KBM-7 (cell line): ENCODE data around the gene CALB2.
"Not testable (repeated sequence)": the region's sequence is repeated elsewhere in the genome, so short reads cannot be mapped to it uniquely, and the experiment has no call there.

Experiments used
- DNase-seq: peaks from one replicate; pipeline ENCODE4 v3.0.0-alpha.2; 2015
- in situ Hi-C: fragments of 300-500 bp; cut with MboI; formaldehyde crosslinking; loops from 2 replicates; pipeline ENCODE4 v1.14.3; 2020; ENCODE audit warnings: low sequenced_read_pairs, low pct_unique_long_range_greater_than_20kb, mixed read lengths

Gene CALB2

GRCh38 chr16:71358464-71358998 lies at the start of gene CALB2:
Gene CALB2, plus strand, starts transcription at chr16:71358723. Its CDS starts 70 bp downstream, at chr16:71358793.
- in situ Hi-C loops = no loop called here
- peak; percentile 60 for DNase-seq

GRCh38 chr16:71311553-71312158 lies 46.9 kb upstream of the CALB2 start:
- in situ Hi-C loops = no loop called here
- peak; percentile 24 for DNase-seq

DNA sequence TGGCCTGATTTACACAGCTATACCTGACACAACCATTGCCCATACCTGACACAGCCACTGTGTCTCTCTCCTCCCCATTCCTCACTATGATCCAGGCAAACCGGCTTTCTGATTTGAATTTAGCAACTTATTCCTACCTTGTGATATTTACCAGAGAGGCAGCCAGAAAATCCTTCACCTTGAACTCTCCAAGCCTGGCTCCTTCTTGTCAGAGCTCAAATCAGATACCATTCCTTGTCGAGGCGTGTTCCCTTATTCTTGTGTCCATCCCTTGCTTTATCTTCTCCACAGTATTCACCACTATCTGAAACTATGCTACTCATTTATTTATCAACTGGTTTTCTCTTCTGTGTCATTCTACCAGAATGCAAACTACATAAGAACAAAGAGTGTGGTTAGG lies 44.9 kb upstream of the CALB2 start:
- DNase-seq, in situ Hi-C loops: not testable (repeated sequence)

DNA sequence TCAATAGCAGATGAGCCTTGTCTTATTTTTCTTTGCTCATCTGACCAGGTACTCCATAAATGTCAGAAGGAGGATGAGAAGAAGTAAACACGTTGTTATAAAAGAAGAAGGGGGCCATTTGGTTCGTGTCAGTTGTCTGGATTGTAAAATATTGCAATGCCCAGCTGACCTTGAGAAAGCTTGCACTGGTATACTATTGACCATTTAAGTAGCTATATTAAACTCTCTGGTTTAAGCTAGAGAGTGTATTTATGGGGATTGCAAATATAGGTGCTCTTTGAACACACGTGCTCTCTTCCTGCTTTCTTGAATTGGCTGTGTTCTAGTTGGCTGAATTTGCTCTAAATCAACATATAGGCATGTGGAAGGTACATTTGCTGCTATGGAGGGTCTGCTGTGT lies 43.3 kb upstream of the CALB2 start:
- no peak for DNase-seq
- in situ Hi-C loops = no loop called here

DNA sequence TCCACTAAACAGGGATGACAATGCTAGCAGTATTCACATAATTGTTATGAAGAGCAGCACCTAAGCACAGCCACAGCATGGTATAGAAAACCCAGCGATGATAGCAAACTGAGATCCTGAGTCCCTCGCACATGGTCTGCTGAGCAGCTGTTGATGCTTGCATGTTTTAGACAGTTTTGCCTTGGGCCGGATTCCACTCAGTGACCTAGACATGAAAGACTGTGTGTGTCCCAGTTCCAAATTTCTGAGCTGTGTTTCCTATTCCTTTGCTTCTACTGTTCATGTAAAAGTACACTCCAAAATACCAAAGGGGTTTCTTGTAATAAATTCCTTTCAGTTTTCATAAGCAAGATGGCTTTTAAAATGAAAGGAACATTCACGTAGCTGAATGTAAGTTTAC lies 38.5 kb upstream of the CALB2 start:
- DNase-seq = no peak
- in situ Hi-C loops = no loop called here

DNA sequence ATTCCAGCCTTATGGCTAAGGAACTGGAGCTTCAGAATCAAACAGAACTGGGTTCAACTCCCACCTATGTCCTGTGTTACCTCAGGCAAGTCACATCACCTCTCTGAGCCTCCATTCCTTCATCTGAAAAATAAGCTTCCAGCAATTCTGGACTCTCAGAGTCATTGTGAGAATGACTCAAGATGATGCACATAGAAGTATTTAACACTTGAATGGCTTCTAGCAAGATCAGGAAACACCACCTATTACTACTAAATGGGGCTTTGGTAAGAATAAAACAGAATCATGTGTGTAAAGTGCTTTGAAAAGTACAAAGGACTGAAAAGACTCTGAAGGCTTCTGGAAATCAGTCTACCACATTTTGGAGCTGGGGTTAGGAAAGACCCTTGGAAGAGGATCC lies 30.8 kb upstream of the CALB2 start:
- in situ Hi-C loops = no loop called here
- DNase-seq = no peak

DNA sequence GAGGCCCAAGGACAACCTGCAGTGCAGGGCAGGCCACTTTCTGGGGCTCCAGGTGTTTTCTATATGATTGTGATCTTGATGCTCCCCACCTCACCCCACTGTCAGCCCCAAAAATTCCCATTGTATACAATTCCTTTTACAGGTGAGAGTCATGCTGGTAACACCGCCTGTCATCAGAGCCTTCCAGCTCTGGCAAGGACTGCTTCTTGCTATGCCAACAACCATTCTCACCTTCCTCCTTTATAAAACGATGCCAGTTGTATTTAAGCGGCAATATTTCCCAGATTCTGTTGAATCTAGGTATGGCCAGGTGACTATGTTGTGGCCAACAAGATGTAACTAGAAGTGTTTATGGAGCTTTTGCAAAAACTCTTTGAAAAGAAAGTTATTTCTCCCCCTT lies 30.4 kb upstream of the CALB2 start:
- in situ Hi-C loops = no loop called here
- no peak for DNase-seq

- no peak for DNase-seq
- in situ Hi-C loops = no loop called here
These were observed 20.9 kb upstream of the CALB2 start for GRCh38 chr16:71337631-71338030.

DNA sequence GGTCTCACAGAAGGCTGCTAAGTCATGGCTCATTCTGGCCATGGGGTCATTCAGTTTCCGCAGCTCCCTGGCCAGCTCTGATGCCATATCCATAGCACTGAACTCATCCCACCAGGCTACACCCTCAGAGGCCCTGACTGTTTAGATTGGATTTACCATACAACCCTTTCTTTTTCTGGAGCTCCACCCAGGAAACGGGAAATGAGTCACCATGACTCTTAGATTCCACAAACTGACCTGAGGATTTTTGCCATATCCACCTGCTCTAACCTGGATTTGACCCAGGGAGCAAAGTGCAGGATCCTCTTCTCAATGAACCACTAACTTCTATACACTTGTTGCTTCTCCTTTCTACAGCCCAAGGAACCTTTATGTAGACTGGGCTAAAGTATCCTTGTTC lies 20.3 kb upstream of the CALB2 start:
- in situ Hi-C loops = no loop called here
- DNase-seq = no peak

DNA sequence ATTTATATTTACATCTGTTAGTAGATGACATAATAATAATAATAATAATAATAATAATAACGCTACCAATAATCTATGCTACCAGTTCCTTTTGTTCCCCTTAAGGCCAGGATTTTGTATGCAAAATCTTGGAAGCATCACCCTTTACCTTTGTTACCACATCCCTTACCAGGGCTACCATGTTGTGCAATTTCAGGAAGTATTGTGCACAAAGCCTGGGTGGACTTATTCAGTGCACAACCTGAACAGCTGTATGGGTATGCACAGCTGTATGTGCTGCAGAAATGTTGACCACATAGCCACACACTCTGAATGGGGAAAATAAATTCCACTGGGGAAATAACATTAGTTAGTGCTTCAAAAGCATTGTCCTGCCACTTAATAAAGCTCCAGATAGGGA lies 19.9 kb upstream of the CALB2 start:
- in situ Hi-C loops = no loop called here
- DNase-seq = no peak

DNA sequence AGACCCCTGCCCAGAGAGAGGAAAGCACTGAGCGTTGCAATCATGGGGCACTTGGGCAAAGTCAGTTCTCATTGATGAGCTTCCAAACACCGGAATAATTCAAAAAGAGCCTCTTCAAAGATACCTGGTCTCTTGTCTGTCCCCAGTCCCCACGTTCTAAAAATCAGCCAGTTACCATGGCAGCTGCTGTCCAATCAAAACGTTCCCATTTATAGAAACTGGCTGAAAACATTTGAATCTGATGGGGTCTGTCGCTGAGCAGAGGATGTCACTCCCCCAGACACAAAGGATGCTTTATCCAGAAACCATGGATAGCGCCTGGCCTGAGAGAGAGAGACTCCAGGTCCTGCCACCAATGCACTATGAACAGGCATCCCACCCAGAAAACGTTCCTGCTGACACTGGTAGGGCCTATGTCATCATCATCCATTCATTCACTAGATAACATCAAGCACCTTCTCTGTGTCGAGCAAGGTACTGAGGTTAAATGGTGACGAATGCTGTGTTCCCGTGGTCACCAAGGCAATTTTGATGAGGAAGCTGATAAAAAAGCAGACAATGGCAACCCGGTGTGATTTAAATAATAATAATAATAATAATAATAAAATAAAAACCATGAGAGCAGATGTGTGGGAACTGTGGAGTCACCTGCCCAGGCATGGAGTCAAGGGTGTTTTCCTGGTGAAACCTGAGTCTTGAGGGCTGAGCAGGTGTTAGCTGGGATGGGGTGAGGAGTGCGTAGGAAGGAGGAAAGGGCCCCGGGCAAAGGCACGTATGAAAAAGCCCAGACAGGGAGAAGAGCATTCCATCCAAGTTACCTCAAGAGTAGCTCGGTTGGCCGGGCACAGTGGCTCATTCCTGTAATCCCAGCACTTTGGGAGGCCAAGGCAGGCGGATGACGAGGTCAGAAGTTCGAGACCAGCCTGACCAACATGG lies 19.0 kb upstream of the CALB2 start:
- in situ Hi-C loops = no loop called here
- DNase-seq = no peak

GRCh38 chr16:71340406-71340805 lies 18.1 kb upstream of the CALB2 start:
- in situ Hi-C loops = no loop called here
- DNase-seq = no peak

DNA sequence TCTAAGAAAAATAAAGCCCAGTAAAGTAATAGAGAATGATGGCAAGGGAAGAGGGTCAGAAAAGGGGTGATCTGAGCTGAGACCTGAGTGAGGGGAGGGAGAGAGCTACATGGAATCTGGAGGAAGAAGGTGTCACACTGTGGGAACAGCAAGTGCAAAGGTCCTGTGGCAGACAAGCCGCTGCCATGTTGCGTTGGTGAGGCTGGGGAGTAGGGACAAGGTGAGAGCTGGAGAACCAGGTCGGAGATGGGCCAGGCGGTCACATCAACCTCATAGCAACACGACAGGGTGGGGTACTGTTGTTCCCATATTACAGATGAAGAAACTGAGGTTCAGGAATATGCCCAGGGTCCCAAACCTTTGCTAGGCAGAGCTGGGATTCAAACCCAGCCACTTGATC lies 16.6 kb upstream of the CALB2 start:
- in situ Hi-C loops = no loop called here

DNA sequence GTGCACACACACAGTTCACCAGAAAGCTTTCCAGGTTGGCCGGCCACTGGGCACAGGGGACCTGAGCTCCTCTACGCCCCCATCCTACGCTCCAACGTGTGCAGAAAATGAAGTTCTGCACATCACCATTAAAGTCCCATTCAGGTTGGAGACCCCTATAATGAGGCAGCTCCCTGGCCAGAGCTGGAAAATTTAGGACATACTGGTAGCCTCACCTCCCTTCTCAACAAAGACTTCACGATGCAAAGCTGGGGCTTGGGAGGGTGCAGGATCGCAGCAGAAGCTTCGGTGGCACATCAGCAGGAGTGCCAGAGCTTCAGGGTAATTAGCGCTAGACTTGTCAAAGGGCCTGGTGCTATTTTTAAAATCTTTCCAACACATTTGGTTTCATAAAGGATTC lies 15.4 kb upstream of the CALB2 start:
- in situ Hi-C loops = no loop called here
- DNase-seq = no peak

More for the DNA sequence above, 16.6 kb upstream of the CALB2 start:
- DNase-seq = no peak

GRCh38 chr16:71344315-71344905 lies 14.1 kb upstream of the CALB2 start:
- DNase-seq = no peak
- in situ Hi-C loops = no loop called here

DNA sequence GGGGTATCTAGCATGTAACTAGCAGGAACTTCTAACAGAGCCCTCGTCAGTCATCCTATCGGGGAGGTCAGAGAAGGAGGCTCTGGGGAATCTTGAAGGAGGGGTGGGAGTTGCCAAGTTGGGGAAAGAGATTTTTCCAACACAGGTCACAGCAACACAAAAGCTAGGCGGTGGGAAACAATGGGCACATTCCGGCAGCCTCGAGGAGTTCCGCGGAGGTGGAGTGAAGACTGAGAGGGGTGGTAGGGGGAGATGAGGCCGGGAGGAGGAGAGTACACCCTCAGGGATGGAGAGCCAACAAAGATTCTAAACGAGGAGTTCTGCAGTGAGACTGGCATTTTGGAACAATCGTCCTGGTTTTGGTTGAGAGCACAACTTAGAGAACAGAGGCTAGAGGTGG lies 13.5 kb upstream of the CALB2 start:
- no peak for DNase-seq
- in situ Hi-C loops = no loop called here

GRCh38 chr16:71347146-71347545 lies 11.4 kb upstream of the CALB2 start:
- in situ Hi-C loops = no loop called here
- DNase-seq = no peak

GRCh38 chr16:71348262-71349085 lies 10.0 kb upstream of the CALB2 start:
- no peak for DNase-seq
- in situ Hi-C loops = no loop called here

DNA sequence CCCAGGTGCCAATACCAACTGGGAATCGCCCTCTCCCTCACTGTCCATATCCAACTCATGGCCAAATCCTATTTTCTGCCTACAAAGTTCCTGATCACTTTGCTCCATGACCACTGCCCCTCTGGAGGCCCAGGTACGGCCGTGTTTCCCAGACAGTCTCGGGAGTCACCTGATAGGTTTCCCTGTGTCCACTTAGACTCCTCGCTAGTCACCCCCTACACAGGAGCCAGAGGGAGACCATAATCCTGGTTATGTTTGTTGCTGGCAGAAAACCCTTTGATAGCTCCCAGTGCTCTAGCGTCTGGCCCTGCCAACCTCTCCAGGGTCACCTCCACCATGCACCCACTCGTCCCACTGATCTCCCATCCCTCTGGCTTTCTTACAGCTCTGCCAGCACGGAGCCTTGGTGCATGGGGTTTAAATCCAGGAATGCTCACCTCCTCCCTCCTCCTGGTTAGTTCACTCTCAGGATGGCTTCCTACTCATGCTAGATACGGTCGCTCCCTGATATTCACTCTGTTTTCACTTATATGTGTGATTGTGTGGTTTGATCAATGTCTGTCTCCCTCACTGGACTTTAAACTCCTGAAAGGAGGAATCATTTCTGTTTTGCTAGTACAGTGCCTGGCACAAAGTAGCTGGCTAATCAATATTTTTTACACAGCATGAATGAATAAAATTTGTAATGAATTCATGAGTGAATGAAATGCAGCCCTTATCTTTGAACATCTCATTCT lies 7.5 kb upstream of the CALB2 start:
- in situ Hi-C loops = no loop called here
- no peak for DNase-seq
